ENCODE measurements around the gene CCDC183. TPM values are rescaled to one million over a fixed set of nuclear protein-coding genes. Genes with fewer than 3 reads are reported as not detected.
"Not testable (repeated sequence)": the region's sequence is repeated elsewhere in the genome, so short reads cannot be mapped to it uniquely, and the experiment has no call there.

CCDC183 gene
- total and polyA plus RNA-seq, 4 experiments from 2014 or later: 0.64 to 2.5 (median 1.6) TPM

GRCh38 chr9:136840140-136840876 lies 44.2 kb downstream of the CCDC183 start:
- Histone ChIP-seq H3K4me1 (ENCODE audit: insufficient read depth, low read length) (peaks cover 13% of the 10 kb centered on the region), H3K27me3 (ENCODE audit: insufficient read depth, low read length) (no peaks in the 10 kb centered on the region), H3K27ac (ENCODE audit: low read depth, low read length) (no peak overlapping the region), H3K4me3 (ENCODE audit: low read length in 2 of 2) (no peak overlapping the region), H3K36me3 (ENCODE audit: insufficient read depth, low read length) (no peaks in the 10 kb centered on the region), H3K9me3 (ENCODE audit: control insufficient read depth in 1 of 2, low read length in 2 of 2) (no peaks in the 10 kb centered on the region)
- intact Hi-C loops (cut with micrococcal nuclease): loop anchor here (5.0 kb wide), 1 partner anchor 33 kb away; the partner anchor contains the start of gene RABL6
- Mint-ChIP-seq H3K4me3 (peak overlapping the region in 1 of 8 donors; percentile 74), H3K27ac (peak overlapping the region in 2 of 7 donors; percentile 31 to 81), H3K9me3 (no peaks in the 10 kb centered on the region), H3K36me3 (peaks cover 0 to 10% of the 10 kb centered on the region in 2 donors), H3K4me1 (peaks cover 5 to 18% (median 10%) of the 10 kb centered on the region in 4 donors), H3K27me3 (peaks cover 3 to 5% of the 10 kb centered on the region in 2 donors)
- ChIA-PET CTCF (ENCODE audit: partially characterized antibody) (interaction anchor here (1.4 to 4.9 kb wide), 2 partner anchors 16 to 195 kb away, joined by 3 to 36 read pairs; no protein-coding TSS in a partner anchor), POLR2A (ENCODE audit: partially characterized antibody) (interaction anchor here (0.9 to 1.0 kb wide), 2 partner anchors 25 to 33 kb away, joined by 3 to 5 read pairs; partner anchors contain the start of gene RABL6)
- no peak for DNase-seq

- H3K4me1 Mint-ChIP-seq: peaks cover 5 to 18% (median 10%) of the 10 kb centered on the region in 4 donors
- peaks cover 3 to 6% of the 10 kb centered on the region in 2 donors for H3K27me3 Mint-ChIP-seq
- Histone ChIP-seq H3K4me1 (ENCODE audit: insufficient read depth, low read length) (peaks cover 13% of the 10 kb centered on the region), H3K27me3 (ENCODE audit: insufficient read depth, low read length) (no peaks in the 10 kb centered on the region), H3K4me3 (ENCODE audit: low read length in 2 of 2) (no peak overlapping the region), H3K9me3 (ENCODE audit: control insufficient read depth in 1 of 2, low read length in 2 of 2) (no peaks in the 10 kb centered on the region), H3K27ac (ENCODE audit: low read depth, low read length) (no peak overlapping the region), H3K36me3 (ENCODE audit: insufficient read depth, low read length) (no peaks in the 10 kb centered on the region)
- peak overlapping the region in 1 of 7 donors; percentile 86 for H3K27ac Mint-ChIP-seq
- POLR2A ChIA-PET (ENCODE audit: partially characterized antibody): interaction anchor here (0.9 to 1.2 kb wide), 3 partner anchors 25 to 400 kb away, joined by 3 to 5 read pairs (median 4); partner anchors contain the start of genes RABL6 and TUBB4B
- no peak for DNase-seq
- CTCF ChIA-PET (ENCODE audit: partially characterized antibody): interaction anchor here (0.9 to 4.9 kb wide), 5 partner anchors 21 to 206 kb away, joined by 3 to 36 read pairs (median 5); no protein-coding TSS in a partner anchor
- H3K36me3 Mint-ChIP-seq: peaks cover 0 to 10% of the 10 kb centered on the region in 2 donors
- intact Hi-C loops (cut with micrococcal nuclease): loop anchor here (5.0 kb wide), 1 partner anchor 34 kb away; the partner anchor contains the start of gene RABL6
- no peaks in the 10 kb centered on the region for H3K9me3 Mint-ChIP-seq
- no peak overlapping the region for H3K4me3 Mint-ChIP-seq
Measured at GRCh38 chr9:136840877-136841645, 44.9 kb downstream of the CCDC183 start.

GRCh38 chr9:136841646-136842379 lies 45.7 kb downstream of the CCDC183 start:
- not testable (repeated sequence) for H3K9me3 ChIP-seq (ENCODE audit: control insufficient read depth in 1 of 2, low read length in 2 of 2); H3K9me3 Mint-ChIP-seq; H3K36me3 Mint-ChIP-seq; H3K27ac ChIP-seq (ENCODE audit: low read depth, low read length); H3K36me3 ChIP-seq (ENCODE audit: insufficient read depth, low read length); H3K27me3 Mint-ChIP-seq; H3K27me3 ChIP-seq (ENCODE audit: insufficient read depth, low read length); DNase-seq
- ChIA-PET CTCF (ENCODE audit: partially characterized antibody) (interaction anchor here (0.6 to 4.9 kb wide), 34 partner anchors 10 to 226 kb away, joined by 3 to 36 read pairs (median 4); partner anchors contain the start of genes CLIC3, FBXW5, RABL6 and TRAF2), POLR2A (ENCODE audit: partially characterized antibody) (interaction anchor here (0.7 to 1.7 kb wide), 18 partner anchors 12 to 399 kb away, joined by 3 to 12 read pairs (median 4); partner anchors contain the start of genes C8G, EDF1, FBXW5 and MAN1B1)
- Mint-ChIP-seq H3K4me3 (peak overlapping the region; percentile 77 to 93 (median 82)), H3K4me1 (peaks cover 5 to 22% (median 11%) of the 10 kb centered on the region in 4 donors), H3K27ac (peak overlapping the region; percentile 38 to 86 (median 64))
- peaks cover 18% of the 10 kb centered on the region for H3K4me1 ChIP-seq (ENCODE audit: insufficient read depth, low read length)
- peak overlapping the region in 1 of 2 donors; percentile 69 for H3K4me3 ChIP-seq (ENCODE audit: low read length in 2 of 2)
- intact Hi-C loops (cut with micrococcal nuclease): loop anchor here (1.0 to 5.0 kb wide), 5 partner anchors 35 to 193 kb away; partner anchors contain the start of genes FBXW5, PAXX and RABL6

- Mint-ChIP-seq H3K4me1 (peaks cover 5 to 28% (median 12%) of the 10 kb centered on the region in 4 donors), H3K27ac (peak within 1 kb of the TSS; percentile 38 to 86 (median 64)), H3K4me3 (peak within 1 kb of the TSS; percentile 77 to 93 (median 82))
- not testable (repeated sequence) for H3K9me3 ChIP-seq (ENCODE audit: control insufficient read depth in 1 of 2, low read length in 2 of 2); H3K9me3 Mint-ChIP-seq; H3K36me3 Mint-ChIP-seq; H3K27me3 ChIP-seq (ENCODE audit: insufficient read depth, low read length); H3K36me3 ChIP-seq (ENCODE audit: insufficient read depth, low read length); H3K27me3 Mint-ChIP-seq
- peak; percentile 79 to 85 (median 81) for DNase-seq
- Histone ChIP-seq H3K4me3 (ENCODE audit: low read length in 2 of 2) (peak within 1 kb of the TSS in 1 of 2 donors; percentile 69), H3K4me1 (ENCODE audit: insufficient read depth, low read length) (peaks cover 20% of the 10 kb centered on the region), H3K27ac (ENCODE audit: low read depth, low read length) (peak within 1 kb of the TSS; percentile 58)
- CTCF ChIA-PET (ENCODE audit: partially characterized antibody): interaction anchor here (0.6 to 4.9 kb wide), 39 partner anchors 9 to 226 kb away, joined by 3 to 36 read pairs (median 4); partner anchors contain the start of genes CLIC3, EDF1, FBXW5 and FUT7
- intact Hi-C loops (cut with micrococcal nuclease): loop anchor here (1.0 to 5.0 kb wide), 5 partner anchors 35 to 193 kb away; partner anchors contain the start of genes FBXW5, PAXX and RABL6
- POLR2A ChIA-PET (ENCODE audit: partially characterized antibody): interaction anchor here (0.6 to 1.7 kb wide), 19 partner anchors 11 to 398 kb away, joined by 3 to 12 read pairs (median 4); partner anchors contain the start of genes C8G, CLIC3, EDF1 and FBXW5
Measured at GRCh38 chr9:136842380-136842948, 46.3 kb downstream of the CCDC183 start, which contains the start of gene AJM1. Gene AJM1, plus strand, starts transcription at chr9:136842478. Its CDS starts 1,937 bp downstream, at chr9:136844415.

GRCh38 chr9:136843159-136843800 lies 47.1 kb downstream of the CCDC183 start:
- POLR2A ChIA-PET (ENCODE audit: partially characterized antibody): interaction anchor here (0.6 to 1.8 kb wide), 14 partner anchors 13 to 243 kb away, joined by 3 to 10 read pairs (median 4); partner anchors contain the start of genes EDF1, MAN1B1, PAXX and TRAF2
- not testable (repeated sequence) for H3K27me3 ChIP-seq (ENCODE audit: insufficient read depth, low read length); H3K36me3 ChIP-seq (ENCODE audit: insufficient read depth, low read length); H3K9me3 ChIP-seq (ENCODE audit: control insufficient read depth in 1 of 2, low read length in 2 of 2); H3K9me3 Mint-ChIP-seq; DNase-seq; H3K4me3 ChIP-seq (ENCODE audit: low read length in 2 of 2); H3K27ac ChIP-seq (ENCODE audit: low read depth, low read length)
- CTCF ChIA-PET (ENCODE audit: partially characterized antibody): interaction anchor here (0.8 to 4.9 kb wide), 24 partner anchors 13 to 203 kb away, joined by 3 to 36 read pairs (median 6); partner anchors contain the start of genes CLIC3, FUT7, RABL6 and TRAF2
- H3K4me1 ChIP-seq (ENCODE audit: insufficient read depth, low read length): peaks cover 28% of the 10 kb centered on the region
- Mint-ChIP-seq H3K36me3 (peaks cover 0 to 15% of the 10 kb centered on the region in 2 donors), H3K4me3 (peak overlapping the region; percentile 54 to 78 (median 74)), H3K27me3 (peaks cover 6 to 11% of the 10 kb centered on the region in 2 donors), H3K4me1 (peaks cover 11 to 34% (median 17%) of the 10 kb centered on the region in 4 donors), H3K27ac (peak overlapping the region in 6 of 7 donors; percentile 10 to 73 (median 47))
- intact Hi-C loops (cut with micrococcal nuclease): loop anchor here (5.0 kb wide), 1 partner anchor 36 kb away; the partner anchor contains the start of gene RABL6
